Measurements from ENCODE around the gene PVRIG.
"Not testable (repeated sequence)": the region's sequence is repeated elsewhere in the genome, so short reads cannot be mapped to it uniquely, and the experiment has no call there.

DNA sequence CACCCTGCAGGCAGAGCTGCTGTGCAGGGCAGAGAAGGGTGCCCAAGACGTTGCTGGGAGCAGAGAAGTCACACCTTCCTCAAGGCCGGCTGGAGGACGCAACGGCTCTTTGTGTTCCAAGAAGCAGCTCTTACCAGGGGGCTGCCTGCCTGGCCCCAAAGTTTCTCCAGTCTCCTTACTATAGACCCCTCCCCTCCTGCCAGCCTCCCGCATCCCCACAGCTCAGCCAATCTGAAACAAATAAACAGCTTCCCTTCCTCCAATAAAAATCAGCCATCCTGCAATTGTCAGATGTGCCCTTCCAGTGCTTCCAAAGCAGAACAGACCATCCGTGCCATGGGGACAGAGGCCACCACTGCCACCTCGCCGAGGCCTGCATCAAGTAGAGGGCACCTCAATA is 40.2 kb downstream of the PVRIG start:
- TF ChIP-seq, protein P1, sequence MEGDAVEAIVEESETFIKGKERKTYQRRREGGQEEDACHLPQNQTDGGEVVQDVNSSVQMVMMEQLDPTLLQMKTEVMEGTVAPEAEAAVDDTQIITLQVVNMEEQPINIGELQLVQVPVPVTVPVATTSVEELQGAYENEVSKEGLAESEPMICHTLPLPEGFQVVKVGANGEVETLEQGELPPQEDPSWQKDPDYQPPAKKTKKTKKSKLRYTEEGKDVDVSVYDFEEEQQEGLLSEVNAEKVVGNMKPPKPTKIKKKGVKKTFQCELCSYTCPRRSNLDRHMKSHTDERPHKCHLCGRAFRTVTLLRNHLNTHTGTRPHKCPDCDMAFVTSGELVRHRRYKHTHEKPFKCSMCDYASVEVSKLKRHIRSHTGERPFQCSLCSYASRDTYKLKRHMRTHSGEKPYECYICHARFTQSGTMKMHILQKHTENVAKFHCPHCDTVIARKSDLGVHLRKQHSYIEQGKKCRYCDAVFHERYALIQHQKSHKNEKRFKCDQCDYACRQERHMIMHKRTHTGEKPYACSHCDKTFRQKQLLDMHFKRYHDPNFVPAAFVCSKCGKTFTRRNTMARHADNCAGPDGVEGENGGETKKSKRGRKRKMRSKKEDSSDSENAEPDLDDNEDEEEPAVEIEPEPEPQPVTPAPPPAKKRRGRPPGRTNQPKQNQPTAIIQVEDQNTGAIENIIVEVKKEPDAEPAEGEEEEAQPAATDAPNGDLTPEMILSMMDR (IDR thresholded peaks at IDR 0.05; ENCODE audit: control extremely low read depth in 1 of 3, insufficient read depth in 1 of 3, low read depth in 1 of 3, low read length in 3 of 3) = not testable (repeated sequence)
- TF ChIP-seq RAD21 (IDR thresholded peaks at IDR 0.05 in 1 of 2, conservative IDR thresholded peaks at IDR 0.05 in 1 of 2; ENCODE audit: low read depth in 2 of 2, low read length in 2 of 2); MAFK (IDR thresholded peaks at IDR 0.05; ENCODE audit: low read depth, low read length); YY1 (IDR thresholded peaks at IDR 0.05; ENCODE audit: low read depth, low read length); GABPA (IDR thresholded peaks at IDR 0.05; ENCODE audit: borderline replicate concordance, insufficient read depth, low read length); POLR2A (IDR thresholded peaks at IDR 0.05; ENCODE audit: control extremely low read depth in 1 of 2, low read depth in 2 of 2, low read length in 2 of 2); POLR2AphosphoS5 (IDR thresholded peaks at IDR 0.05; ENCODE audit: low read depth, low read length); EGR1 (IDR thresholded peaks at IDR 0.05; ENCODE audit: borderline replicate concordance, low read depth, low read length); SP2 (IDR thresholded peaks at IDR 0.05; ENCODE audit: low read length); SIN3A (conservative IDR thresholded peaks at IDR 0.05 in 1 of 2, IDR thresholded peaks at IDR 0.05 in 1 of 2; ENCODE audit: low read depth in 1 of 2, low read length in 2 of 2): not testable (repeated sequence)
- TF ChIP-seq, protein P2, sequence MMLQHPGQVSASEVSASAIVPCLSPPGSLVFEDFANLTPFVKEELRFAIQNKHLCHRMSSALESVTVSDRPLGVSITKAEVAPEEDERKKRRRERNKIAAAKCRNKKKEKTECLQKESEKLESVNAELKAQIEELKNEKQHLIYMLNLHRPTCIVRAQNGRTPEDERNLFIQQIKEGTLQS (IDR thresholded peaks at IDR 0.05; ENCODE audit: insufficient read depth, low read depth, low read length) = not testable (repeated sequence)
- TF ChIP-seq, protein P3, sequence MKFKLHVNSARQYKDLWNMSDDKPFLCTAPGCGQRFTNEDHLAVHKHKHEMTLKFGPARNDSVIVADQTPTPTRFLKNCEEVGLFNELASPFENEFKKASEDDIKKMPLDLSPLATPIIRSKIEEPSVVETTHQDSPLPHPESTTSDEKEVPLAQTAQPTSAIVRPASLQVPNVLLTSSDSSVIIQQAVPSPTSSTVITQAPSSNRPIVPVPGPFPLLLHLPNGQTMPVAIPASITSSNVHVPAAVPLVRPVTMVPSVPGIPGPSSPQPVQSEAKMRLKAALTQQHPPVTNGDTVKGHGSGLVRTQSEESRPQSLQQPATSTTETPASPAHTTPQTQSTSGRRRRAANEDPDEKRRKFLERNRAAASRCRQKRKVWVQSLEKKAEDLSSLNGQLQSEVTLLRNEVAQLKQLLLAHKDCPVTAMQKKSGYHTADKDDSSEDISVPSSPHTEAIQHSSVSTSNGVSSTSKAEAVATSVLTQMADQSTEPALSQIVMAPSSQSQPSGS (IDR thresholded peaks at IDR 0.05; ENCODE audit: low read length) = not testable (repeated sequence)
